Lung (tissue), 12 donors: Measurements from ENCODE around the gene NT5DC4. TPM values are rescaled to one million over a fixed set of nuclear protein-coding genes. Genes with fewer than 3 reads are reported as not detected.
A peak's percentile ranks its signal among the peaks of the same experiment; 100 is the strongest.

ENCODE experiments used
- ATAC-seq: fragments of 200-7000 bp; cut with Tn5 transposase; one replicate; pipeline ENCODE4 v1.9.1; 2020; ENCODE audit warnings: moderate number of reproducible peaks; ENCODE audit not compliant: insufficient read depth, low FRiP score
- DNase-seq, 3 donors: peaks; one replicate each; pipeline ENCODE4 v3.0.0-alpha.2; 2013 to 2017
- H3K27ac ChIP-seq, 2 donors: one replicate each; pipeline ENCODE4 v1.5.1; 2013; ENCODE audit warnings: mild to moderate bottlenecking in 2 of 2, moderate library complexity in 2 of 2, control low read depth in 1 of 2, inconsistent platforms in 1 of 2, low read depth in 1 of 2, low read length in 1 of 2
- H3K27me3 ChIP-seq, 3 donors: one replicate each; pipeline ENCODE4 v1.5.1; 2013; ENCODE audit warnings: low read length in 2 of 3; ENCODE audit not compliant: control insufficient read depth in 3 of 3, insufficient read depth in 3 of 3
- H3K36me3 ChIP-seq, 4 donors: one replicate each; pipeline ENCODE4 v1.5.1; 2013; ENCODE audit warnings: low read length in 4 of 4, mild to moderate bottlenecking in 1 of 4, moderate library complexity in 1 of 4; ENCODE audit not compliant: control insufficient read depth in 4 of 4, insufficient read depth in 4 of 4
- H3K4me1 ChIP-seq, 5 donors: one replicate each; pipeline ENCODE4 v1.5.1; 2013; ENCODE audit warnings: low read length in 5 of 5, mild to moderate bottlenecking in 2 of 5, moderate library complexity in 1 of 5; ENCODE audit not compliant: control insufficient read depth in 5 of 5, insufficient read depth in 5 of 5
- H3K4me3 ChIP-seq: one replicate; pipeline ENCODE4 v1.5.1; 2013; ENCODE audit warnings: mild to moderate bottlenecking, control low read depth, moderate library complexity
- H3K9ac ChIP-seq, 2 donors: one replicate each; pipeline ENCODE4 v1.5.1; 2013; ENCODE audit warnings: low read length in 2 of 2, control low read depth in 1 of 2; ENCODE audit not compliant: insufficient read depth in 1 of 2
- H3K9me3 ChIP-seq, 4 donors: one replicate each; pipeline ENCODE4 v1.5.1; 2013; ENCODE audit warnings: low read length in 3 of 4, mild to moderate bottlenecking in 1 of 4, moderate library complexity in 1 of 4; ENCODE audit not compliant: control insufficient read depth in 4 of 4, insufficient read depth in 3 of 4
- CTCF ChIP-seq: IDR thresholded peaks from 2 replicates; pipeline ENCODE4 v1.5.1; 2012; ENCODE audit warnings: mild to moderate bottlenecking; ENCODE audit errors: control extremely low read depth, extremely low read depth
- WGBS, 2 donors: extraction: QIAGEN DNeasy Blood & Tissue Kit; methylation state at CpG; one replicate each; pipeline ENCODE4 v1.1.7; 2013; 5-methylcytosine and 5-hydroxymethylcytosine counted together
- polyA plus RNA-seq, 2 donors: library from polyadenylated mRNA; stranded (reverse); fragments of 200-250 nt; gene quantifications; one replicate each; pipeline ENCODE4 v1.2.1, GENCODE V29; 2013
- total RNA-seq, 2 donors: library from RNA; depleted of rRNA in 1 of 2; stranded (reverse); fragments of >200 nt in 1 of 2; gene quantifications; one replicate each; pipeline ENCODE4 v1.2.1, GENCODE V29; 2014 to 2021
- donor health status: control.
- donor health status: control.
- donor health status: Bipolar disorder and iron deficiency.
- donor health status: healthy.
- donor health status: DM: yes; HTN: yes; CAD: no.

Gene NT5DC4
- total and polyA plus RNA-seq, 4 donors: 0.09 to 0.83 (median 0.53) TPM

- no peak overlapping the region for H3K9ac ChIP-seq
- ATAC-seq (no peak), DNase-seq (no peak)
- H3K9me3 ChIP-seq: no peaks in the 10 kb centered on the region
- no peak overlapping the region for H3K27ac ChIP-seq
- no peaks in the 10 kb centered on the region for H3K27me3 ChIP-seq
- no peak for TF ChIP-seq CTCF
- H3K36me3 ChIP-seq: no peaks in the 10 kb centered on the region
- no peak overlapping the region for H3K4me3 ChIP-seq
- H3K4me1 ChIP-seq: peaks cover 0 to 16% (median 0%) of the 10 kb centered on the region in 5 donors
- 79 to 86% methylated on average over 3 of the region's 3 CpGs for WGBS, 2 donors
Observed at GRCh38 chr2:112698834-112699515, 21.8 kb upstream of the NT5DC4 start.

- ATAC-seq: no peak
- Histone ChIP-seq H3K9me3 (no peaks in the 10 kb centered on the region), H3K9ac (no peak overlapping the region), H3K4me1 (peaks cover 0 to 16% (median 0%) of the 10 kb centered on the region in 5 donors), H3K4me3 (no peak overlapping the region), H3K27me3 (no peaks in the 10 kb centered on the region), H3K36me3 (no peaks in the 10 kb centered on the region), H3K27ac (peak overlapping the region in 1 of 2 donors; percentile 67)
- WGBS, 2 donors: 46 to 56% methylated on average over 3 of the region's 3 CpGs
- TF ChIP-seq CTCF: no peak
- DNase-seq: peak in 2 of 3 donors; percentile 21 to 25
Observed at GRCh38 chr2:112699984-112700667, 20.7 kb upstream of the NT5DC4 start.

- H3K27ac ChIP-seq: peak overlapping the region; percentile 17 to 33
- ATAC-seq (no peak), DNase-seq (peak; percentile 59 to 87 (median 86))
- no peaks in the 10 kb centered on the region for H3K36me3 ChIP-seq
- H3K9ac ChIP-seq: no peak overlapping the region
- H3K27me3 ChIP-seq: no peaks in the 10 kb centered on the region
- H3K4me1 ChIP-seq: peaks cover 0 to 16% (median 0%) of the 10 kb centered on the region in 5 donors
- H3K4me3 ChIP-seq: no peak overlapping the region
- 32 to 61% methylated on average over 8 of the region's 8 CpGs for WGBS, 2 donors
- no peaks in the 10 kb centered on the region for H3K9me3 ChIP-seq
- TF ChIP-seq CTCF: no peak
Observed at GRCh38 chr2:112701052-112701451, 19.8 kb upstream of the NT5DC4 start.
